Neural cell (in vitro differentiated cells): ENCODE data around the gene FASTKD2. TPM values are rescaled to one million over a fixed set of nuclear protein-coding genes. Genes with fewer than 3 reads are reported as not detected.

Experiments used
- H2AFZ ChIP-seq: fragments of 200-600, 300-800 bp; sonication (generic), shearing (Covaris generic); 2 replicates; pipeline ENCODE4 v1.6.0; 2014; ENCODE audit warnings: low read depth, mild to moderate bottlenecking, antibody characterized with exemption, low read length, moderate library complexity
- H3F3A ChIP-seq: fragments of 200-600 bp; shearing (Covaris generic); 2 replicates; pipeline ENCODE4 v1.6.1; 2016; ENCODE audit warnings: mild to moderate bottlenecking, moderate library complexity, mixed read lengths, antibody characterized with exemption, low read length; ENCODE audit not compliant: insufficient read depth, poor library complexity, severe bottlenecking
- H3K27ac ChIP-seq: fragments of 200-600, 300-800 bp; sonication (generic), shearing (Covaris generic); 2 replicates; pipeline ENCODE4 v1.5.1; 2014; ENCODE audit warnings: mild to moderate bottlenecking, low read length, moderate library complexity
- H3K27me3 ChIP-seq: fragments of 300-800, 200-600 bp; sonication (generic), shearing (Covaris generic); 2 replicates; pipeline ENCODE4 v1.6.0; 2014; ENCODE audit warnings: mild to moderate bottlenecking, low read depth, low read length, moderate library complexity; ENCODE audit not compliant: insufficient read depth
- H3K36me3 ChIP-seq: fragments of 300-800, 200-600 bp; sonication (generic), shearing (Covaris generic); 2 replicates; pipeline ENCODE4 v1.5.1; 2014; ENCODE audit warnings: mild to moderate bottlenecking, antibody characterized with exemption, low read length, moderate library complexity; ENCODE audit not compliant: insufficient read depth
- H3K4me2 ChIP-seq: fragments of 300-800, 200-600 bp; sonication (generic), shearing (Covaris generic); 2 replicates; pipeline ENCODE4 v1.6.0; 2014; ENCODE audit warnings: mild to moderate bottlenecking, low read length
- H3K4me3 ChIP-seq: fragments of 300-800, 200-600 bp; sonication (generic), shearing (Covaris generic); 2 replicates; pipeline ENCODE4 v1.5.1; 2014; ENCODE audit warnings: mild to moderate bottlenecking, low read length, moderate library complexity
- H3K79me2 ChIP-seq: fragments of 200-600 bp; shearing (Covaris generic); replicated peaks from 2 replicates; pipeline ENCODE4 v1.6.0; 2014; ENCODE audit warnings: mild to moderate bottlenecking, low read length, moderate library complexity; ENCODE audit not compliant: insufficient read depth
- H3K9ac ChIP-seq: fragments of 300-800, 200-600 bp; sonication (generic), shearing (Covaris generic); 2 replicates; pipeline ENCODE4 v1.6.1; 2016; ENCODE audit warnings: mild to moderate bottlenecking, low read length, mixed read lengths
- H3K9me2 ChIP-seq: fragments of 200-600 bp; shearing (Covaris generic); 2 replicates; pipeline ENCODE4 v1.6.1; 2016; ENCODE audit warnings: mild to moderate bottlenecking, low read length, mixed read lengths; ENCODE audit not compliant: insufficient read depth
- H3K9me3 ChIP-seq: fragments of 200-600, 300-800 bp; sonication (generic), shearing (Covaris generic); 2 replicates; pipeline ENCODE4 v1.6.1; 2016; ENCODE audit warnings: mild to moderate bottlenecking, mixed run types, low read length, moderate library complexity, mixed read lengths
- H4K20me1 ChIP-seq: fragments of 200-600 bp; shearing (Covaris generic); 2 replicates; pipeline ENCODE4 v1.6.1; 2016; ENCODE audit warnings: mild to moderate bottlenecking, mixed run types; ENCODE audit not compliant: insufficient read depth
- CTCF ChIP-seq: fragments of 450-650 bp; IDR thresholded peaks from 2 replicates; pipeline ENCODE4 v1.5.1; 2014; ENCODE audit warnings: antibody characterized with exemption, mild to moderate bottlenecking, moderate library complexity; ENCODE audit not compliant: poor library complexity, severe bottlenecking
- EP300 ChIP-seq: fragments of 450-650 bp; conservative IDR thresholded peaks from 2 replicates; pipeline ENCODE4 v1.6.1; 2014; ENCODE audit warnings: antibody characterized with exemption, mild to moderate bottlenecking, moderate library complexity; ENCODE audit not compliant: poor library complexity, severe bottlenecking
- EZH2 ChIP-seq: fragments of 200-600, 300-800 bp; shearing (Covaris generic), sonication (generic); IDR thresholded peaks from 2 replicates; pipeline ENCODE4 v1.6.1; 2014; ENCODE audit warnings: antibody characterized with exemption, low read length, borderline replicate concordance, mild to moderate bottlenecking; ENCODE audit not compliant: insufficient read depth, poor library complexity, severe bottlenecking
- MXI1 ChIP-seq: fragments of 450-650 bp; conservative IDR thresholded peaks from 2 replicates; pipeline ENCODE4 v1.6.1; 2014; ENCODE audit warnings: antibody characterized with exemption, mild to moderate bottlenecking; ENCODE audit not compliant: poor library complexity, severe bottlenecking
- POLR2AphosphoS5 ChIP-seq: IDR thresholded peaks from 2 replicates; pipeline ENCODE4 v1.6.1; 2012
- RAD21 ChIP-seq: fragments of 450-650 bp; conservative IDR thresholded peaks from 2 replicates; pipeline ENCODE4 v1.6.1; 2014; ENCODE audit warnings: antibody characterized with exemption, mild to moderate bottlenecking, moderate library complexity
- REST ChIP-seq: IDR thresholded peaks from 2 replicates; pipeline ENCODE4 v1.6.1; 2012; ENCODE audit warnings: borderline replicate concordance
- SMC3 ChIP-seq: fragments of 450-650 bp; conservative IDR thresholded peaks from 2 replicates; pipeline ENCODE4 v1.6.1; 2014; ENCODE audit warnings: antibody characterized with exemption, mild to moderate bottlenecking, moderate library complexity; ENCODE audit not compliant: poor library complexity
- TAF1 ChIP-seq: IDR thresholded peaks from 2 replicates; pipeline ENCODE4 v1.6.1; 2012; ENCODE audit warnings: low read depth
- polyA plus RNA-seq: library from polyadenylated mRNA; depleted of rRNA; stranded (reverse); fragments of >200 nt; gene quantifications from 2 replicates; pipeline ENCODE4 v1.2.3, GENCODE V29; 2014

FASTKD2 gene
- polyA plus RNA-seq, 1 donor from 2014 or later = 56.1 TPM

GRCh38 chr2:206783718-206784117 lies 18.3 kb downstream of the FASTKD2 start:
- H4K20me1 ChIP-seq = no peaks in the 10 kb centered on the region
- TF ChIP-seq EZH2 (no peak), CTCF (peak; percentile 25), SMC3 (no peak)
- no peaks in the 10 kb centered on the region for H3K9me3 ChIP-seq
- no peaks in the 10 kb centered on the region for H3K9me2 ChIP-seq
- no peaks in the 10 kb centered on the region for H3K79me2 ChIP-seq
- H3K27ac ChIP-seq = no peak overlapping the region
- H2AFZ ChIP-seq = no peak overlapping the region
- H3K4me2 ChIP-seq = no peak overlapping the region
- H3K27me3 ChIP-seq = no peaks in the 10 kb centered on the region
- H3F3A ChIP-seq = no peaks in the 10 kb centered on the region
- no peak overlapping the region for H3K9ac ChIP-seq
- H3K4me3 ChIP-seq = no peak overlapping the region
- H3K36me3 ChIP-seq = peaks cover 6% of the 10 kb centered on the region

GRCh38 chr2:206784559-206785353 lies 19.4 kb downstream of the FASTKD2 start:
- Histone ChIP-seq H3K27me3 (no peaks in the 10 kb centered on the region), H3K27ac (no peak overlapping the region), H3K79me2 (no peaks in the 10 kb centered on the region), H2AFZ (no peak overlapping the region), H3K9ac (no peak overlapping the region), H3K36me3 (peaks cover 6% of the 10 kb centered on the region), H4K20me1 (no peaks in the 10 kb centered on the region), H3K4me3 (no peak overlapping the region), H3K9me2 (no peaks in the 10 kb centered on the region), H3F3A (no peaks in the 10 kb centered on the region), H3K9me3 (no peaks in the 10 kb centered on the region), H3K4me2 (no peak overlapping the region)
- TF ChIP-seq POLR2AphosphoS5 (no peak), CTCF (no peak), EP300 (no peak), REST (no peak), RAD21 (no peak), MXI1 (no peak), TAF1 (no peak), SMC3 (no peak), EZH2 (no peak)
